HepG2 (cell line): Measurements from ENCODE around the gene LMNA.

Source experiments
- EP300 ChIP-seq, 3 experiments: sonication (generic) in 1 of 3; formaldehyde crosslinking in 1 of 3; IDR thresholded peaks; 2 replicates each; pipeline versions ENCODE4 v1.5.1 to v1.6.1; 2011 to 2020; ENCODE audit warnings: low read depth in 2 of 3, low read length in 2 of 3, borderline replicate concordance in 1 of 3, improper control_type of control experiment in 1 of 3, mild to moderate bottlenecking in 1 of 3, missing genetic modification reagents in 1 of 3, moderate library complexity in 1 of 3
- MAZ ChIP-seq, 2 experiments: sonication (generic) in 1 of 2; formaldehyde crosslinking in 1 of 2; IDR thresholded peaks; 2 replicates each; pipeline versions ENCODE4 v1.5.0 to v1.6.1; 2012 to 2020; ENCODE audit warnings: low read depth in 2 of 2, mild to moderate bottlenecking in 2 of 2, borderline replicate concordance in 1 of 2, improper control_type of control experiment in 1 of 2, low read length in 1 of 2, missing genetic modification reagents in 1 of 2, moderate library complexity in 1 of 2
- PHF5A ChIP-seq: IDR thresholded peaks from one replicate; pipeline ENCODE4 v1.6.1; 2018; ENCODE audit warnings: low read depth, missing genetic modification reagents; ENCODE audit not compliant: unreplicated experiment
- RAD21 ChIP-seq: fragments of 450-650 bp; formaldehyde crosslinking; IDR thresholded peaks from 2 replicates; pipeline ENCODE4 v1.5.0; 2020; ENCODE audit warnings: mild to moderate bottlenecking
- SNAPC4 ChIP-seq: sonication (generic); formaldehyde crosslinking; IDR thresholded peaks from 2 replicates; pipeline ENCODE4 v1.4.0; 2020; ENCODE audit warnings: mild to moderate bottlenecking, missing genetic modification reagents
- ZKSCAN1 ChIP-seq: fragments of 150-350 bp; IDR thresholded peaks from 2 replicates; pipeline ENCODE4 v1.6.1; 2014; ENCODE audit warnings: low read length
- ZNF431 ChIP-seq: sonication (generic); formaldehyde crosslinking; IDR thresholded peaks from 2 replicates; pipeline ENCODE4 v1.9.0; 2022; ENCODE audit warnings: missing genetic modification reagents, low read depth, mild to moderate bottlenecking, borderline replicate concordance
- ZNF672 ChIP-seq: sonication (generic); formaldehyde crosslinking; IDR thresholded peaks from 2 replicates; pipeline ENCODE4 v1.8.1; 2022; ENCODE audit warnings: missing genetic modification reagents
- TF ChIP-seq, protein P1 (sequence below): sonication (generic); formaldehyde crosslinking; IDR thresholded peaks from 2 replicates; pipeline ENCODE4 v1.5.0; 2020; ENCODE audit warnings: mild to moderate bottlenecking, missing genetic modification reagents, moderate library complexity
- TF ChIP-seq, protein P2 (sequence below): sonication (generic); formaldehyde crosslinking; IDR thresholded peaks from 2 replicates; pipeline ENCODE4 v1.4.0; 2020; ENCODE audit warnings: mild to moderate bottlenecking, missing genetic modification reagents
- TF ChIP-seq, protein P3 (sequence below): IDR thresholded peaks from 2 replicates; pipeline ENCODE4 v1.4.0; 2020; ENCODE audit warnings: mild to moderate bottlenecking, missing genetic modification reagents

GRCh38 chr1:156128308-156128653 is 13.8 kb downstream of the LMNA start:
- TF ChIP-seq MAZ (IDR thresholded peaks at IDR 0.05; ENCODE audit: borderline replicate concordance, low read depth, low read length) (no peak), MAZ (CRISPR knock-in tag; IDR thresholded peaks at IDR 0.05; ENCODE audit: low read depth) (no peak), PHF5A (CRISPR knock-in tag) (no peak), RAD21 (CRISPR knock-in tag) (no peak), ZKSCAN1 (no peak), EP300 (IDR thresholded peaks at IDR 0.05; ENCODE audit: low read depth in 2 of 2, low read length in 2 of 2) (no peak), EP300 (CRISPR knock-in tag; IDR thresholded peaks at IDR 0.05; ENCODE audit: borderline replicate concordance) (no peak), SNAPC4 (CRISPR knock-in tag) (no peak), ZNF431 (no peak), ZNF672 (no peak)
- TF ChIP-seq, protein P1, sequence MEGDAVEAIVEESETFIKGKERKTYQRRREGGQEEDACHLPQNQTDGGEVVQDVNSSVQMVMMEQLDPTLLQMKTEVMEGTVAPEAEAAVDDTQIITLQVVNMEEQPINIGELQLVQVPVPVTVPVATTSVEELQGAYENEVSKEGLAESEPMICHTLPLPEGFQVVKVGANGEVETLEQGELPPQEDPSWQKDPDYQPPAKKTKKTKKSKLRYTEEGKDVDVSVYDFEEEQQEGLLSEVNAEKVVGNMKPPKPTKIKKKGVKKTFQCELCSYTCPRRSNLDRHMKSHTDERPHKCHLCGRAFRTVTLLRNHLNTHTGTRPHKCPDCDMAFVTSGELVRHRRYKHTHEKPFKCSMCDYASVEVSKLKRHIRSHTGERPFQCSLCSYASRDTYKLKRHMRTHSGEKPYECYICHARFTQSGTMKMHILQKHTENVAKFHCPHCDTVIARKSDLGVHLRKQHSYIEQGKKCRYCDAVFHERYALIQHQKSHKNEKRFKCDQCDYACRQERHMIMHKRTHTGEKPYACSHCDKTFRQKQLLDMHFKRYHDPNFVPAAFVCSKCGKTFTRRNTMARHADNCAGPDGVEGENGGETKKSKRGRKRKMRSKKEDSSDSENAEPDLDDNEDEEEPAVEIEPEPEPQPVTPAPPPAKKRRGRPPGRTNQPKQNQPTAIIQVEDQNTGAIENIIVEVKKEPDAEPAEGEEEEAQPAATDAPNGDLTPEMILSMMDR (CRISPR knock-in tag): no peak
- TF ChIP-seq, protein P2, sequence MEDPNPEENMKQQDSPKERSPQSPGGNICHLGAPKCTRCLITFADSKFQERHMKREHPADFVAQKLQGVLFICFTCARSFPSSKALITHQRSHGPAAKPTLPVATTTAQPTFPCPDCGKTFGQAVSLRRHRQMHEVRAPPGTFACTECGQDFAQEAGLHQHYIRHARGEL (CRISPR knock-in tag): no peak
- TF ChIP-seq, protein P3, sequence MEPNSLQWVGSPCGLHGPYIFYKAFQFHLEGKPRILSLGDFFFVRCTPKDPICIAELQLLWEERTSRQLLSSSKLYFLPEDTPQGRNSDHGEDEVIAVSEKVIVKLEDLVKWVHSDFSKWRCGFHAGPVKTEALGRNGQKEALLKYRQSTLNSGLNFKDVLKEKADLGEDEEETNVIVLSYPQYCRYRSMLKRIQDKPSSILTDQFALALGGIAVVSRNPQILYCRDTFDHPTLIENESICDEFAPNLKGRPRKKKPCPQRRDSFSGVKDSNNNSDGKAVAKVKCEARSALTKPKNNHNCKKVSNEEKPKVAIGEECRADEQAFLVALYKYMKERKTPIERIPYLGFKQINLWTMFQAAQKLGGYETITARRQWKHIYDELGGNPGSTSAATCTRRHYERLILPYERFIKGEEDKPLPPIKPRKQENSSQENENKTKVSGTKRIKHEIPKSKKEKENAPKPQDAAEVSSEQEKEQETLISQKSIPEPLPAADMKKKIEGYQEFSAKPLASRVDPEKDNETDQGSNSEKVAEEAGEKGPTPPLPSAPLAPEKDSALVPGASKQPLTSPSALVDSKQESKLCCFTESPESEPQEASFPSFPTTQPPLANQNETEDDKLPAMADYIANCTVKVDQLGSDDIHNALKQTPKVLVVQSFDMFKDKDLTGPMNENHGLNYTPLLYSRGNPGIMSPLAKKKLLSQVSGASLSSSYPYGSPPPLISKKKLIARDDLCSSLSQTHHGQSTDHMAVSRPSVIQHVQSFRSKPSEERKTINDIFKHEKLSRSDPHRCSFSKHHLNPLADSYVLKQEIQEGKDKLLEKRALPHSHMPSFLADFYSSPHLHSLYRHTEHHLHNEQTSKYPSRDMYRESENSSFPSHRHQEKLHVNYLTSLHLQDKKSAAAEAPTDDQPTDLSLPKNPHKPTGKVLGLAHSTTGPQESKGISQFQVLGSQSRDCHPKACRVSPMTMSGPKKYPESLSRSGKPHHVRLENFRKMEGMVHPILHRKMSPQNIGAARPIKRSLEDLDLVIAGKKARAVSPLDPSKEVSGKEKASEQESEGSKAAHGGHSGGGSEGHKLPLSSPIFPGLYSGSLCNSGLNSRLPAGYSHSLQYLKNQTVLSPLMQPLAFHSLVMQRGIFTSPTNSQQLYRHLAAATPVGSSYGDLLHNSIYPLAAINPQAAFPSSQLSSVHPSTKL (CRISPR knock-in tag): no peak
